HG03565 (cell line): ENCODE measurements around the gene MOCOS.
"Not testable (repeated sequence)": the region's sequence is repeated elsewhere in the genome, so short reads cannot be mapped to it uniquely, and the experiment has no call there.

ENCODE experiments used
- ATAC-seq: cut with Tn5 transposase; IDR thresholded peaks from one replicate; pipeline ENCODE4 v1.9.1; 2021; ENCODE audit warnings: mild to moderate bottlenecking, moderate library complexity; ENCODE audit not compliant: unreplicated experiment

Gene MOCOS

GRCh38 chr18:36197511-36198166 is 10.3 kb downstream of the MOCOS start:
- no peak for ATAC-seq

- no peak for ATAC-seq
Observed at GRCh38 chr18:36199691-36200295, 12.5 kb downstream of the MOCOS start.

- no peak for ATAC-seq
Observed at GRCh38 chr18:36200354-36200771, 13.1 kb downstream of the MOCOS start.

- no peak for ATAC-seq
Observed at GRCh38 chr18:36201765-36202164, 14.5 kb downstream of the MOCOS start.

- no peak for ATAC-seq
Observed at GRCh38 chr18:36203360-36203895, 16.1 kb downstream of the MOCOS start.

GRCh38 chr18:36205166-36205565 is 17.9 kb downstream of the MOCOS start:
- ATAC-seq, result no peak

GRCh38 chr18:36207303-36207702 is 20.0 kb downstream of the MOCOS start:
- no peak for ATAC-seq

GRCh38 chr18:36207969-36208368 is 20.7 kb downstream of the MOCOS start:
- not testable (repeated sequence) for ATAC-seq

GRCh38 chr18:36211612-36212065 is 24.3 kb downstream of the MOCOS start:
- ATAC-seq, result no peak

GRCh38 chr18:36212301-36213171 is 25.2 kb downstream of the MOCOS start:
- ATAC-seq, result no peak

GRCh38 chr18:36214811-36215210 is 27.5 kb downstream of the MOCOS start:
- ATAC-seq, result no peak

- no peak for ATAC-seq
Observed at GRCh38 chr18:36215577-36215976, 28.3 kb downstream of the MOCOS start.

- no peak for ATAC-seq
Observed at GRCh38 chr18:36217348-36217747, 30.1 kb downstream of the MOCOS start.

GRCh38 chr18:36229188-36229587 is 41.9 kb downstream of the MOCOS start:
- ATAC-seq, result no peak

GRCh38 chr18:36240510-36240909 is 53.2 kb downstream of the MOCOS start:
- not testable (repeated sequence) for ATAC-seq

GRCh38 chr18:36241831-36242230 is 54.5 kb downstream of the MOCOS start:
- ATAC-seq, result no peak

- ATAC-seq, result no peak
Observed at GRCh38 chr18:36247036-36247435, 59.7 kb downstream of the MOCOS start.

- ATAC-seq, result no peak
Observed at GRCh38 chr18:36249392-36249791, 62.1 kb downstream of the MOCOS start.

GRCh38 chr18:36250827-36251226 is 63.5 kb downstream of the MOCOS start:
- ATAC-seq, result no peak

GRCh38 chr18:36255072-36255698 is 67.9 kb downstream of the MOCOS start:
- no peak for ATAC-seq

GRCh38 chr18:36256094-36256493 is 68.8 kb downstream of the MOCOS start:
- ATAC-seq, result no peak
